ENCODE measurements around the gene CDH3. TPM values are rescaled to one million over a fixed set of nuclear protein-coding genes. Genes with fewer than 3 reads are reported as not detected.

The CDH3 gene
- total and polyA plus RNA-seq, 2 of the 8 experiments (the other 6 are each of a cell fraction or from before 2014, with no cell fraction given), result 146 to 171 TPM

DNA sequence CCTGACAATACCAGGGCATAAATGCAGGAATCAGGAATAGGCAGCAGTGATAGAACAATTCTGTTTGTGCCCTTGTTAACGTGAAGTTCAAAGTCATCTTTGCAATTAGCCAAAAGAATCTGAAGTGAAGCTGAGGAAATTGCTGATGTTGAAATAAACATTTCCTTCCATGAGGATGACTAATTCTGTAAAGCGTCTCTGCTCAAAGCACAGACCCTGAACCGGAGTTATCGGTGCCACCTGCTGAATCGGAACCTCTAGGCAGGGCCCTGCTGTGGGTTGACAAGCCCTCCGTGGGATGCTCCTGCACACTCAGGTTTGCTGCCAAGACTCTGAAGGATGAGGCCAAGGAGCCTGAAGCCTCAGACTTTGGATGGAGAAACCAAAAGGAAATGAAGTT lies 55.0 kb downstream of the CDH3 start:
- Histone ChIP-seq H2BK120ac (replicated peaks; ENCODE audit: low read depth, low read length) (no peak overlapping the region), H2BK5ac (ENCODE audit: low read depth, low read length) (no peak overlapping the region), H2BK15ac (ENCODE audit: low read length) (no peak overlapping the region), H3K9ac (replicated peaks in 1 of 4; ENCODE audit: extremely low read depth in 1 of 4, low read depth in 3 of 4, low read length in 3 of 4) (no peak overlapping the region), H3K4me1 (replicated peaks in 1 of 4; ENCODE audit: control insufficient read depth in 3 of 4, insufficient read depth in 4 of 4, low read length in 3 of 4) (no peaks in the 10 kb centered on the region), H3K4ac (replicated peaks; ENCODE audit: insufficient read length, low read depth, low read length) (no peak overlapping the region), H2BK12ac (ENCODE audit: low read depth, low read length) (no peak overlapping the region), H3K23ac (ENCODE audit: insufficient read length) (no peak overlapping the region), H3K36me3 (ENCODE audit: control insufficient read depth in 2 of 4, insufficient read depth in 4 of 4, low read length in 3 of 4) (peaks cover 6 to 40% (median 29%) of the 10 kb centered on the region in 4 experiments; a peak in 7 of 8 replicates), H3K14ac (ENCODE audit: insufficient read length) (no peak overlapping the region), H2AFZ (ENCODE audit: low read length) (no peak overlapping the region), H3K56ac (replicated peaks; ENCODE audit: insufficient read length, low read depth, low read length) (no peak overlapping the region), H3K27me3 (replicated peaks in 1 of 4; ENCODE audit: control insufficient read depth in 3 of 4, extremely low read depth in 1 of 4, insufficient read depth in 3 of 4, low read length in 3 of 4) (no peaks in the 10 kb centered on the region), H3K79me1 (ENCODE audit: low read depth, low read length) (no peaks in the 10 kb centered on the region; the same call in 1 of the 2 replicates), H2AK5ac (ENCODE audit: low read depth, low read length) (no peak overlapping the region), H4K5ac (ENCODE audit: insufficient read length, low read depth, low read length) (no peak overlapping the region), H4K8ac (ENCODE audit: extremely low read depth, insufficient read depth, low read length) (no peak overlapping the region), H3K23me2 (ENCODE audit: low read depth, low read length) (no peaks in the 10 kb centered on the region), H3K27ac (ENCODE audit: low read depth, low read length) (no peak overlapping the region), H3K4me2 (ENCODE audit: insufficient read depth in 1 of 2, low read depth in 2 of 2, low read length in 2 of 2) (no peak overlapping the region), H3K9me3 (ENCODE audit: insufficient read depth in 2 of 2, low read depth in 1 of 2, low read length in 1 of 2) (no peaks in the 10 kb centered on the region), H3K18ac (ENCODE audit: extremely low read depth, low read length) (no peak overlapping the region), H4K20me1 (replicated peaks in 1 of 2; ENCODE audit: control insufficient read depth in 1 of 2, insufficient read depth in 2 of 2, low read length in 2 of 2) (no peaks in the 10 kb centered on the region), H3K4me3 (ENCODE audit: extremely low read depth in 1 of 4, insufficient read depth in 2 of 4, low read depth in 3 of 4, low read length in 4 of 4) (no peak overlapping the region), H2BK20ac (ENCODE audit: low read length) (no peak overlapping the region), H3K79me2 (ENCODE audit: control insufficient read depth in 1 of 2, insufficient read depth in 2 of 2, low read length in 2 of 2) (no peaks in the 10 kb centered on the region), H4K91ac (replicated peaks; ENCODE audit: insufficient read length, low read length) (no peak overlapping the region)
- POLR2A ChIA-PET (ENCODE audit: partially characterized antibody), result interaction anchor here (1.1 to 1.2 kb wide), 2 partner anchors 33 to 170 kb away, joined by 3 to 4 read pairs; no protein-coding TSS in a partner anchor
- DNase-seq (ENCODE audit: low read depth in 1 of 2, low spot score in 2 of 2) (no peak), FAIRE-seq (no peak)
- CTCF ChIA-PET (ENCODE audit: partially characterized antibody), result interaction anchor here (1.1 to 4.8 kb wide), 5 partner anchors 24 to 147 kb away, joined by 4 to 20 read pairs (median 4); no protein-coding TSS in a partner anchor
- 91% methylated on average over 6 of the region's 6 CpGs; no CpG with 5 or more reads in 1 of the 2 experiments for WGBS, 2 experiments (ENCODE audit: extremely low coverage in 1 of 2, insufficient coverage in 1 of 2, insufficient read length in 1 of 2, insufficient replicate concordance in 2 of 2, low coverage in 1 of 2, low lambda C conversion rate in 2 of 2, missing lambda C conversion rate in 1 of 2)
- TF ChIP-seq POLR2AphosphoS5 (IDR thresholded peaks at IDR 0.05; ENCODE audit: low read depth, low read length), result no peak
- TF ChIP-seq CEBPB (IDR thresholded peaks at IDR 0.05; ENCODE audit: low read depth, low read length), result no peak
- no peak for TF ChIP-seq SP2 (IDR thresholded peaks at IDR 0.05; ENCODE audit: low read length)
- no peak for TF ChIP-seq CHD2 (IDR thresholded peaks at IDR 0.05; ENCODE audit: low read length)
- no peak for TF ChIP-seq SIRT6 (IDR thresholded peaks at IDR 0.05; ENCODE audit: low read length)
- no peak for TF ChIP-seq BCL11A (IDR thresholded peaks at IDR 0.05; ENCODE audit: low read depth in 2 of 2, low read length in 2 of 2)
- no peak for TF ChIP-seq SIX5 (IDR thresholded peaks at IDR 0.05; ENCODE audit: low read depth, low read length)
- TF ChIP-seq EP300 (IDR thresholded peaks at IDR 0.05; ENCODE audit: borderline replicate concordance in 1 of 2, low read depth in 2 of 2, low read length in 2 of 2), result no peak
